HG03521 (cell line): ENCODE results near the gene SAA1.

Source experiments
- ATAC-seq: cut with Tn5 transposase; IDR thresholded peaks from one replicate; pipeline ENCODE4 v1.9.1; 2021; ENCODE audit warnings: mild to moderate bottlenecking, moderate library complexity; ENCODE audit not compliant: unreplicated experiment

The SAA1 gene

GRCh38 chr11:18265949-18266348 is at the start of gene SAA1:
Gene SAA1 (plus strand): TSS chr11:18266264. CDS start chr11:18266888, 624 bp downstream.
- ATAC-seq, result no peak

GRCh38 chr11:18221274-18221876 is 44.7 kb upstream of the SAA1 start:
- ATAC-seq, result no peak

DNA sequence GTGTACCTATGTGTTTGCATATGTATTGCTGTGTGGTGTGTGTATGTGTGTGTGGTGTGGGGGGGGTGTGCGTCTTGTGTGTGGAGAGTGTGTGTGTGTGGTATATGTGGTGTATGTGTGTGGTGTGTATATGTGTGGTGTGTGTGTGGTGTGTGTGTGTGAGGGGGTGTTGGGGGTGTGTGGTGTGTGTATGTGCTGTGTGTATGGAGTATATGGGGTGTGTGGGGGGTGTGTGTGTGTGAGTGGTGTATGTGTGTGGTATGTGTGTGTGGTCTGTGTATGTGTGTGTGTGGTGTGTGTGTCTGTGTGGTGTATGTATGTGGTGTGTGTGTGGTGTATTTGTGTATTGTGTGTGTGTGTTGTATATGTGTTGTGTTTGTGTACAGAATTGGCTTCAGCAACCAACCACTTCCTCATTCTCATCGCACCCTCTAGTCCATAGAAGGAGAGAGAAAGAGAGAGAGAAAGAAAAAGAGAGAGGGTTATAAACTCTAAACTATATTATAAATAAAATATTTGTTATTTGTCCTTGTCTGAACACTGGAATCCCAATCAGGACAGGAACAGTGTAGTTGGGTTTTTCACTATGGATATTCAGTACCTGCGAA is 43.1 kb upstream of the SAA1 start:
- ATAC-seq, result no peak

DNA sequence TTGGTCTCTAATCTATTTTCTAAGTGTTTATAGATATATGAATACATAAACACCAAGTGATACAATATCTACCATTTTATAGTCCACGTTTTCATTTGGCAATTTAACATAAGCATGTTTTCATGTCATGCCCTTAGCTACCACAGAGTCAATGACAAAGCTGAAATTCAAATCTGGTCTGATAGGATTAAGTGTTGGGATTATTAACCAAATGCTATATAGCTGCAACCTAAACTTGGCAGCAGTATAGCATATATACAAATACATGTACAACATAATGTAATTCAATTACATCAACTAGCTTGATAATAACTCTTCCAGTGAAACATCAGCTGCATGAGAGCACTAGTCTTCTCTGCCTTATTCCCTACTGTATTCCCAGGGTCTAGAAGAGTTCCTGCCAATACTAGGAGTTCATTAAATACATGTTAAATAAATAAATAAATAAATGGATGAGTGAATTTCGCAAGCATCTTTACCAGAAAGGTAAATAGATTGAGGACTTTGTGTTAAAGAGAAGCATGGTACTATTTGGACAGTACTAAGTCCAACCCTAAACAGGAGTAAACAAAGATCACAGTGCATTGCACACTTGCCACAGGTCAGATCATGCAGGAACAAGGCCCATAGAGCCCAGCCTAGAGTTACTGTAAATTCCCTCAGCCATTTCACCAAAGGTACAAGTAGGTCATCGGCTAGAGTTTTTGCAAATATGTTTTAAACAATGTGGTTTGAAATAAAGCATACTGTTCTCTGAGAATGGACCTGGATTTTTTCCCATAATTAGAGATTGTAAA is 42.3 kb upstream of the SAA1 start:
- ATAC-seq, result no peak

DNA sequence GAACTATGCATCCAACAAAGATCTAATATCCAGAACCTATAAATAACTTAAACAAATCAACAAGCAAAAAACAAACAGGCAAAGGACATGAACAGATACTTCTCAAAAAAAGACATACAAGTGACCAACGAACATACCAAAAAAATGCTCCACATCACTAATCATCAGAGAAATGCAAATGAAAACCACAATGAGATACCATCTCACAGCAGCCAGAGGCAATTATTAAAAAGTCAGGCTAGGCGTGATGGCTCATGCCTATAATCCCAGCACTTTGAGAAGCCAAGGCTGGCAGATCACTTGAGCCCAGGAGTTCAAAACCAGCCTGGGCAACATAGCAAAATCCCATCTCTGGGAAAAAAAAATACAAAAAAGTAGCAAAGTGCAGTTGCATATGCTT is 40.2 kb upstream of the SAA1 start:
- no peak for ATAC-seq

DNA sequence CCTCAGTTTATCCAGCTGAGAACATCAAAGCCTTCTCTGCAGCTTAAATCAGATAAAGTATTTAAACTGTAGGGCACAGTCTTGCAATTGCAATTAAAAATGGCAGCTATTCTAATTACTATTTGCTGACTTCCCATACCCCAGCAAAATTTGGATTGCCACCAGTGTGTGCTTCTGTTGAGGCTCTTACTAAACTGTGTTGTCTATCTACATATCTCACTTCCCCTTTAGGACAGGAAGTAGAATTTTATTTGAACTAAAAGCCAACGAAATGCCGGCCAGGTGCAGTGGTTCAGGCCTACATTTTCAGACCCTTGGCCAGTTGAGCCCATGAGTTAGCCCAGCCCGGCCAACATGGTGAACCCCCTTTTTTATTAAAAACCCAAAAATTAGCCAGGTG is 36.6 kb upstream of the SAA1 start:
- peak; percentile 95 for ATAC-seq

DNA sequence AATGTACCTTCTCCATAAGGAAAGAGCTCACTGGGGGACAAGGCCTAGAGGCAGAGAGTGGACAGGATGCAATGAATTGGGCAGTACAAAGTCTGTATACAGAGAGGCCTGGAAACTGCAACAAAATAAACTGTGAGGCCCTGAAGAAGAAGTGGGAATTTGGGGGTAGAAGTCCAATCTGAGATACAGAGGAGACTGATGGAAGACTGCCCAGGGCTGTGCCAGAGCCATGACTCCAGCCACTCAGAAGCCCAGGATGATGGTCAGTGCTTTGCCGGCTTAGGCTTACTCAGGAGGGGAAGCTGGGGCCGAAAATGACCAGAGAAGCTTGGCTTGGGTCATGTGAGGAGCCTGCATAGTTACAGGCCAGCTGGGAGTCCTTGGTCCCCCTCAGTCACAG is 35.2 kb upstream of the SAA1 start:
- ATAC-seq, result no peak

DNA sequence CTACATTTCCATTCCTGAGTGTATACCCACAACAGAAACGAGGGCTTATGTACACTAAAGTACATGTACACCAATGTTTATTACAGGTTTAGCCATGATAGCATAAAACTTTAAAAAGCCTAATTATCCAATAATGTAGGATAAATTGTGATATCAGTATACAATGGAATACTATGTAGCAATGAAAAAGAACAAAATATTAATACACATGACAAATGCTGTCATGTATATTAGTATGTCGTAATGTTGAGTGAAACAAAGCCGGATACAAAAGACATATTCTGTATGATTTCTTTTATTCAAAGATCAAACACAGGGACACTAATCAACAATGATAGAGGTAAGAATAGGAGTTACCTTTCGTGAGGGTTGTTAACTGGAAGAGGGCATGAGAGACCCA is 32.2 kb upstream of the SAA1 start:
- ATAC-seq, result no peak

DNA sequence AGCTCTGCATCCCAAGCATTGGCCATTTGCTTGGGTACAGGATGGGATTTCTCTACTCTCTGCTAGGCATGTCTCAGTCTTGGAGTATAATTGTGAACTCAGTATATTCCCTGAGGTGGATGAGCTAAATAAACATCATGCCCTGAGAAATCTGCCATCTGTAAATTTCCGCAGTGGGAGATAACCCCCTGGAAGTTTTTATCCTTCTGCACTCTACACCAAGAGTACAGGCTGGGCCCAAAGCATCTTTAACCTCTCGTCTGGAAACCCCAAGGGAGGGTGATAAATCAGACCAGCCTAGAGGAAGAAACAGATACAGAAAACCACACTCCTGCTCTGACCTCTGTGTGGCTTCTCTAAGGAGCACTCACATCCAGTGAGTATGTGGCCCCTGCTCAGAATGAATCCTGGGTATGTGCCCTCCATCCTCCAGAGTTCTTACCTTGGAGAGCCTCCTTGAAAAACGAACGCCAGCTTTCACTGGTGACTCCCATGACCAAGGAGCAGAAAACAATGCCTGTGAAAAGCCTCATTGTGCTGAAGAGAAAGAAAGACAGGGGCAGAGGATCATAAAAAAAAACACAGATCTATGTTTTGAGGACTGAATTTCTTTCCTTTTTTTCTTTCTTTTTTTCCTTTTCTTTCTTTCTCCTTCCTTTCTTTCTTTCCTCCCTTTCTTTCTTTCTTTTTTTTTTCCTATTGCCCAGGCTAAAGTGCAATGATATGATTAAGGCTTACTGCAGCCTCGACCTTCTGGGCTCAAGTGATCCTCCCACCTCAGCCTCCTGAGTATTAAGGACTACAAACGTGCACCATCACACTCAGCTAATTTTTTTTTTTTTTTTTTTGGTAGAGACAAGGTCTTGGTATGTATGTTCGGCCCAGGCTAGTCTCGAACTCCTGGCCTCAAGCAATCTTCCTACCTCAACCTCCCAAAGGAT is 30.4 kb upstream of the SAA1 start:
- ATAC-seq, result no peak

DNA sequence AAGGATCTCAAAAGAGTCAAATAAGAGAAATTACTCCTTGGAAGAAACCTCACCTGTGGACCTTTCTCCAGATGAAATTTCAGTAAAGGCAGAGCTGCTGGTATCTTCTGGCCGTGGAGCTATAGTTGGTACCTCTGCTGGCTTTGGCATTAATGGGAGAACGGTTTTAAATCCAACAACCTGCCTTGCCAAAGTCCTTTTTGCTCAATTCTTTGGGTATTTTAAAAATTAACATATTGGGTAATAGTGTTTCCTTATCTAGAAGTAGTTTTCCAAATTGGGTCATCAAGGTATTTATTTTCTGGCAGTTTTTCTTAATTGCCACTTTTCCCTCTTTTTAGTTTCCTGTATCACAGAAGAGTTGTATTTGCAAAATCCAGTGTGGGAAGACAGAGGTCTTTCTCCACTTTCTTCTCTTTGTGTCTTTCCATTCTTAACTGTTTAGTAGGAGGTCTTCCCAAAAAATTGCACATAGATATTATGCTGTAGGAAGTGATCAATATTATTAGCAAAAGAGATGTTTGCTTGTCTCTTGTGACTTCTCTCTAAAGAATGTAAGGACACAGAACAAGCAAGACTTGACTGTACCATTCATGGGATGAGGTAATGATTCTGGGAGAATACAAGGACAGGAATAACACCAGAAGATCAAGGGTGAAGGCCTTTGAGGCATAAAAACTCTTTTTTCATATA is 29.3 kb upstream of the SAA1 start, which contains the start of gene SAA4:
Gene SAA4, minus strand, starts transcription at position 139 of the 693 bp plus-strand sequence. CDS start 876 bp downstream, outside the sequence.
- no peak for ATAC-seq

- no peak for ATAC-seq
These were observed 26.4 kb upstream of the SAA1 start for GRCh38 chr11:18239655-18240054.

- ATAC-seq, result no peak
These were observed 22.2 kb upstream of the SAA1 start for GRCh38 chr11:18243783-18244362.

DNA sequence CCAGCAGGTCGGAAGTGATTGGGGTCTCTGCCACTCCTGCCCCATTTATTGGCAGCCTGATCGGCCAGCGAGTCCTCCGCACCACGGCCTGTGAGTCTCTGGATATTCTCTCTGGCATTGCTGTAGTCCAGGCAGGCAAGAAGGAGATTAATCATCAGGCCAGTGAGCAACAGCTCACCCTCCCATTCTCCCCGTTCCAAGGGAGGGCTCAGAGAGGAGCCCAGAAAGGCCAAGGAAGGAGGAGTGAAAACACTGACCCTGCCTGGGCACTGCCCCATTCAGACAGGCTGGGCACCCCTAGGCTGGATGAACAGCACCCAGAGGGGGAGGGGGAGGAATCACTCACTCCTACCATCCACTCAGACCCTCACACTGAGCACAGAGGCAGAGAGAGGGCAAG is 20.7 kb upstream of the SAA1 start:
- ATAC-seq, result no peak

DNA sequence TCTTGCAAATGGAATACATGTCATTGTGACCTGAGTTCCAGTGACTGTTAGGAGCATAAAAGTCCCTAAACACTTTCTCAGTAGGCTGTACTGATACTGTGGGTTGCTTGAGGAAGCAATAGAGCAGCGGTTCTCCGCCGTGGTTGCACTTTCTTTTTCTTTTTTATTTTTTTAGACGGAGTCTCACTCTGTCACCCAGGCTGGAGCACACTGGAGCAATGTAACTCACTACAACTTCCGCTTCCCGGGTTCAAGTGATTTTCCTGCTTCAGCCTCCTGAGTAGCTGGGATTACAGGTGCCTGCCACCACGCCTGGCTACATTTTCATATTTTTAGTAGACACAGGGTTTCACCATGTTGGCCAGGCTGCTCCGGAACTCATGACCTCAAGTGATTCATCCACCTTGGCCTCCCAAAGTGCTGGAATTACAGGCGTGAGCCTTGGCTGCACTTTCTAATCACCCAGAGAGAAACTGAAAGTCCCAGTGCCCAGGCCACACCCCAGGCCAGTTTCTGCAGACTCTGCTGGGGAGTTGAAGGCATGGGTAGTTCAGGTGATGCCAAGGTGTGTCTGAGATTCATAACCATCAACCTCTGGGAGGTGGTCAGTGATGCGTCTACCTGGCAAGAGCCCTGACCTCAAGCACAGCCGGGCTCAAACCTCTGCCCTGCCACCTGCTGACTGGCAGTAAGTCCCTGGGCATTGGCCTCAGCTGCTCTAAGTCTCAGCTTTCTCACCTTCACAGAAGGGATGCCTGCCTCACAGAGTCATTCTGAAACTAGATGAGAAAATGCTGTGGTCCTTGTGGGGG is 19.5 kb upstream of the SAA1 start:
- peak; percentile 72 for ATAC-seq

- ATAC-seq, result peak; percentile 9
These were observed 18.9 kb upstream of the SAA1 start for GRCh38 chr11:18247191-18247581.

DNA sequence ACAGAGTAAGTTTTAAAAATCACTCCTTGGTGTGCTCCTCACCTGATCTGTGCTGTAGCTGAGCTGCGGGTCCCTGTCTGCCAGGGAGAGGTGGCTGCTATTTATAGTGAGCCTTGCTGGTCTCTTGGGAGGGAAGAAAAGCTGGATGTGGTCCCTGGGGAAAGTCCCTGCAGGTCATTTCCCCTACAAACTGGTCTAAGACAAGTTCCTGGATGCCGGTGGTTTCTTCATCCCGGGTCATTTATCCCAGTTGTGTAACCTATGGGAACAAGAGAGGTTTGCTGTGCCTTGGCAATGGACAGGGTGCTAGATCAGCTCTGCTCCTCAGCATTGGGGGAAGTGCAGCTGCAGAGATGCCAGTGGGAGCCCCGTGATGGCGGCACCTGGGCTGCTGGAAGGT is 17.5 kb upstream of the SAA1 start, which contains the start of gene SAA2:
Gene SAA2, minus strand, starts transcription at position 108 of the 400 bp plus-strand sequence. CDS start 657 bp downstream, outside the sequence.
- no peak for ATAC-seq

- no peak for ATAC-seq
These were observed 12.8 kb upstream of the SAA1 start for GRCh38 chr11:18253233-18253632.

- ATAC-seq, result no peak
These were observed 12.2 kb upstream of the SAA1 start for GRCh38 chr11:18253778-18254338.
